IPS-11a (cell line): ENCODE results near the gene MBD5.

Source experiments
- H3K4me3 ChIP-seq: one replicate; pipeline ENCODE4 v1.5.1; 2013; ENCODE audit warnings: low read depth, low read length, control low read depth

The MBD5 gene

GRCh38 chr2:148218326-148219075 lies 197.6 kb downstream of the MBD5 start:
- no peak overlapping the region for H3K4me3 ChIP-seq

DNA sequence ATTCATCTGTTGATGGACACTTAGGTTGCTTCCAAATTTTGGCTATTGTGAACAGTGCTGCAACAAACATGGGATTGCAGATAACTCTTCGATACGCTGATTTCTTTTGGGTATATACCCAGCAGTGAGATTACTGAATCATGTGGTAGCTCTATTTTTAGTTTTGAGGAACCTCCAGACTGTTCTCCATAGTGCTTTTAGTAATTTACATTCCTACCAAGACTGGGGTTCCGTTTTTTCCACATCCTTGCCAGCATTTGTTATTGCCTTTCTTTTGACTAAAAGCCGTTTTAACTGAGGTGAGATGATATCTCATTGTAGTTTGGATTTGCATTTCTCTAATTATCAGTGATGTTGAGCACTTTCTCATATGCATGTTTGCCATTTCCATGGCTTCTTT lies 200.3 kb downstream of the MBD5 start:
- no peak overlapping the region for H3K4me3 ChIP-seq

DNA sequence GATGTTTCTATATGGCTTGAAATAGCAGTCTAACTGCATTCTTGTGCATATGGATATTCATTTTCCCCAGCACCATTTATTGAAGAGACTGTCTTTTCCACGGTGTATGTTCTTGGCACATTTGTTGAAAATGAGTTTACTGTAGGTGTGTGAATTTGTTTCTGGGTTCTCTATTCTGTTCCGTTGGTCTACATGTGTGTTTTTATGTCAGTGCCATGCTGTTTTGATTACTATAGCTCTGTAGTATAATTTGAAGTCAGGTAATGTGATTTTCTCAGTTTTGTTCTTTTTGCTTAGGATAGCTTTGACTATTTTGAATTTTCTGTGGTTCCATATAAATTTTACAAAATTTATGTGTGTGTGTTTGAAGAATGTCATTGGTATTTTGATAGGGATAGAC lies 201.0 kb downstream of the MBD5 start:
- no peak overlapping the region for H3K4me3 ChIP-seq

DNA sequence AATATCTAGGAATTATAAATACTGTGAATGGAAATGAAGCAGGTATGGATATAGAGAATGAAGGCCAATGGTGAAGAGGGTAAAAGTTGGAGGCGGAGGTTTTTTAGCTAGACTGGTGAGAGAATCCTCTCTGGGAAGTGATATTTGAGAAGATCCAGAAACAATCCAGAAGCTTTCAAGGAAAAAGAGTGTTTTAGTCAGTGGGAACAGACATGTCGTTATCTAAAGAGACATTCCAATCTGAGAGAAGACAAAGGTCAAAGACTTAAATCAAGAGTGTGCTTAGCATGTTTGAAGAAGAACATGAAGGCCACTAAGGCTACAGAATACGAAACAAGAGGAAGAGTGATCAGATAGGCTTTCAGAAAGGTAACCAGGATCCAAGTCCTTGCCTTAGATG lies 211.0 kb downstream of the MBD5 start:
- no peak overlapping the region for H3K4me3 ChIP-seq

- no peak overlapping the region for H3K4me3 ChIP-seq
Observed at GRCh38 chr2:148234143-148234542, 213.3 kb downstream of the MBD5 start.

DNA sequence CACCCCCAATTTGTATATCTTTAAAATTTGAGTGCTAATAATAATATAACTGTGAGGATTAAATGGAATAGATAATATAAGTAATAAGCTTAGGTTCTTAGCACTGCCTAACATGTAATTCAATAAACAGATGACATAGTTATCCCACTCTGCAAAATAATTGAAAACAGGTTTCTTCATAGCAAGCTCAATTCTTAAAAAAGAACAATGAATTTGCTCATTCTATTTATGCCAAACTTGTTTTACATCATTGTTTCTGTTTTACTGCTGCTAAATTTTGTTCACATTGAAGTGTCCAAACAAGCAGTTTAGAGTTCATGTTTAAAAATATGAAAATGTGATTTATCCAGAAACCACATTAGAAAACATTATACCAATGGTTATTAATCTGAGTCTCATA lies 217.0 kb downstream of the MBD5 start:
- no peak overlapping the region for H3K4me3 ChIP-seq

DNA sequence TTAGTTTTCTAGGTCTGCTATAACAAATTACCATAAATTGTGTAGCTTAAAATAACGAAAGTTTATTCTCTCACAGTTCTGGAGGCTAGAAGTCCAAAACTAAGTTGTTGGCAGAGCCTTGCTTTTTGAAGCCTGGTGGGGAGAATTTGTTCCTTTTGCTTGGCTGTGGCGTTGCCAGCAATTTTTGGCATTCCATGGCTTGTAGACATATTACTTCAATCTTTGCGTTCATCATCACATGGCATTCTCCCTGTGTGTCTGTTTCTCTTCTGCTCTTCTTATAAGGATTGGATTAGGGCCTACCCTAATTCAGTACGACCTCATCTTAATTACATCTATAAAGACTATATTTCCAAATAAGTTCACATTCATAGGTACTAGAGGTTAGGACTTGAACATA lies 217.7 kb downstream of the MBD5 start:
- no peak overlapping the region for H3K4me3 ChIP-seq

GRCh38 chr2:148240838-148241237 lies 219.9 kb downstream of the MBD5 start:
- no peak overlapping the region for H3K4me3 ChIP-seq

GRCh38 chr2:148244593-148245292 lies 223.9 kb downstream of the MBD5 start:
- H3K4me3 ChIP-seq, result no peak overlapping the region

- H3K4me3 ChIP-seq, result no peak overlapping the region
Observed at GRCh38 chr2:148251993-148252392, 231.1 kb downstream of the MBD5 start.

DNA sequence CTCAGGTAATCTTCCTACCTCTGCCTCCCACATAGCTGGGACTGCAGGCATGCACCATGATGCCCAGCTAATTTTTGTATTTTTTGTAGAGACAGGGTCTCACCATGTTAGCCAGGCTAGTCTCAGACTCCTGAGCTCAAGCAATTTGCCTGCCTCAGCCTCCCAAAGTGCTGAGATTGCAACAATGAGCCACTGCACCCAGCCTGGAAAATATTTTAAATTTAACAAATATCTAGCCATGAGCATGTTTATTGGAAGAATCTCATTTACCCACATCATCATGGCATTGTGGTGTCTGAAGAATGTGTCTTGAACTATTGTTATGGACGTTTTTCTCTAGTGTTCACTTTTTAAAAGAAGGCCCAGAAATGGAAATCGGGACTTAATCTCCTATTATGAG lies 231.8 kb downstream of the MBD5 start:
- H3K4me3 ChIP-seq, result no peak overlapping the region

- no peak overlapping the region for H3K4me3 ChIP-seq
Observed at GRCh38 chr2:148253685-148254084, 232.8 kb downstream of the MBD5 start.

- H3K4me3 ChIP-seq, result no peak overlapping the region
Observed at GRCh38 chr2:148255929-148256328, 235.0 kb downstream of the MBD5 start.

GRCh38 chr2:148257276-148257675 lies 236.4 kb downstream of the MBD5 start:
- no peak overlapping the region for H3K4me3 ChIP-seq

- no peak overlapping the region for H3K4me3 ChIP-seq
Observed at GRCh38 chr2:148258124-148258523, 237.2 kb downstream of the MBD5 start.

GRCh38 chr2:148259674-148260073 lies 238.8 kb downstream of the MBD5 start:
- no peak overlapping the region for H3K4me3 ChIP-seq

GRCh38 chr2:148263890-148264289 lies 243.0 kb downstream of the MBD5 start:
- H3K4me3 ChIP-seq, result no peak overlapping the region

DNA sequence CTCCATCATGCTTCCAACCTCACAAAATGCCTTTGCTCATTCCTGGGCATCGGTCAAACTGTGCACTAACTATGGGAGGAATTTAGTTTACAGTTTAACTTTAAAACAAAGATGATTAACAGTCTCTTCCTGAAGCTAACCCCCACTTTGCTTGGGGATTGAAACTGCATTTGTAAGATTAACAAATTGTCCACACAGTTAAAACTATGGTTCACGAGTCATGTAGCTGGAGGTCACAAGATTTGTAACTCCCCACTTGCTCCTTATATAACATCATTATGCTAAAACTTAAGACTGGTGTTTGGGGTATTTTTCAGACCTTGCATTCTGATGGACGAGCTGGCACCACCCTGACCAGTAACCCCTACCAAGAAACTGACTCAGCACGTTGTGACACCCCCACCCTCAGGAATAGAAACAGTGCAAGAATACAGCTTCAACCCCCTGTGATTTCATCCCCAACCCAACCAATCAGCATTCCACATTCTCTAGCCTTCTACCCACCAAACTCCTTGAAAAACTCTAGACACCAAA lies 252.3 kb downstream of the MBD5 start:
- no peak overlapping the region for H3K4me3 ChIP-seq

GRCh38 chr2:148279216-148279615 lies 258.3 kb downstream of the MBD5 start:
- no peak overlapping the region for H3K4me3 ChIP-seq

GRCh38 chr2:148282201-148282600 lies 261.3 kb downstream of the MBD5 start:
- H3K4me3 ChIP-seq, result no peak overlapping the region

DNA sequence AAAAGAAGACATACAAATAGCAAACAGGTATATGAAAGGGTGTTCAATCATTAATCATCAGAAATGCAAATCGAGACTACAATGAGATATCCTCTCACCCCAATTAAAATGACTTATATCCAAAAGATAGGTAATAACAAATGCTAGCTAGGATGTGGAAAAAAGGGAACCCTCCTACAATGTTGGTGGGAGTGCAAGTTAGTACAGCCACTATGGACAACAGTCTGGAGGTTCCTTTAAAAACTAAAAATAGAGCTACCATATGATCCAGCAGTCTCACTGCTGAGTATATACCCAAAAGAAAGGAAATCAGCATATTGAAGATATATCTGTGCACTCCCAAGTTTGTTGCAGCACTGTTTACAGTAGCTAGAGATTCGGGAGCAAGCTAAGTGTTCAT lies 271.5 kb downstream of the MBD5 start:
- no peak overlapping the region for H3K4me3 ChIP-seq

DNA sequence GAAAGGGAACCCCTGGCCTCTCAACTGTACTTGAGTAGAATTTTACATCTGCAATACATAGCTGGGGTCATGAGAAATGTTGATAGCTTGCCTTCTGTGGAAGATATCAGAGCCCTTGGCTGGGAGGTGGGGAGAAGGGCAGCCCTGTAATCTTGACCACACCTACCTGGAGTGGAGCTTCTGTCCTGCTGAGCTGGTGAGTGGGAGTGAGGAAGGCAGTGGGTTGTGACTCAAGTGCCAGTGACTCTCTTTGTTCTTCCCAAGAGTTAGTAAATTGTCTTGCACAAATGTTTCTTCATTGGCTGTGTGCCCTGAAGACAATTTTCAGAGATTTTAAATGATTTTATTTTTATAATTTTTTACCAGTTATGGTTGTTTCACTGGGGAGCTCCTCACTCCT lies 277.3 kb downstream of the MBD5 start:
- H3K4me3 ChIP-seq, result no peak overlapping the region
